Panc1 (cell line): ENCODE results near the gene SMTN. TPM values are rescaled to one million over a fixed set of nuclear protein-coding genes. Genes with fewer than 3 reads are reported as not detected.

Source experiments
- ATAC-seq: fragments of 200-7000 bp; cut with Tn5 transposase; 2 replicates; pipeline ENCODE4 v1.9.1; 2020; ENCODE audit warnings: mild to moderate bottlenecking, moderate library complexity
- BruUV-seq: library from RNA; stranded (reverse); fragments of 400-500 nt; replicated peaks from 2 replicates; lab custom pipeline; 2021; lab: Mats Ljungman, UMichigan
- CTCF ChIA-PET: fragments of 300-600 bp; sonication (Branson Sonifier 250); formaldehyde crosslinking; loops from one replicate; lab custom pipeline; 2022; ENCODE audit warnings: antibody characterized with exemption; lab: Charles Lee
- POLR2A ChIA-PET: fragments of 300-600 bp; sonication (Branson Sonifier 250); formaldehyde crosslinking; loops from one replicate; lab custom pipeline; 2022; ENCODE audit warnings: antibody characterized with exemption; lab: Charles Lee
- DNase-seq: peaks from one replicate; pipeline ENCODE4 v3.0.0-alpha.2; 2010; ENCODE audit warnings: low read depth, low spot score
- H3K27ac ChIP-seq: 2 replicates; pipeline ENCODE4 v1.5.1; 2011; ENCODE audit warnings: mild to moderate bottlenecking, low read length, inconsistent platforms
- H3K27me3 ChIP-seq: fragments of 200-500 bp; sonication (Bioruptor generic); 2 replicates; pipeline ENCODE4 v1.6.0; 2014; ENCODE audit warnings: low read length, inconsistent platforms; ENCODE audit not compliant: control insufficient read depth, insufficient read depth
- H3K36me3 ChIP-seq: fragments of 200-500 bp; sonication (Bioruptor generic); 2 replicates; pipeline ENCODE4 v1.5.1; 2014; ENCODE audit warnings: inconsistent platforms, mild to moderate bottlenecking, low read length, moderate library complexity; ENCODE audit not compliant: control insufficient read depth, insufficient read depth
- H3K4me1 ChIP-seq: 2 replicates; pipeline ENCODE4 v1.5.1; 2011; ENCODE audit warnings: inconsistent platforms, mild to moderate bottlenecking, low read length, moderate library complexity; ENCODE audit not compliant: control insufficient read depth, insufficient read depth
- H3K4me3 ChIP-seq, 2 experiments: 2 replicates each; pipeline ENCODE4 v1.5.1; 2011 to 2012; ENCODE audit warnings: low read depth in 2 of 2, low read length in 2 of 2, mild to moderate bottlenecking in 2 of 2, inconsistent platforms in 1 of 2, moderate library complexity in 1 of 2
- H3K9me3 ChIP-seq: fragments of 200-500 bp; sonication (Bioruptor generic); 2 replicates; pipeline ENCODE4 v1.5.1; 2014; ENCODE audit warnings: low read depth, mild to moderate bottlenecking, inconsistent platforms, low read length, moderate library complexity; ENCODE audit not compliant: control insufficient read depth, insufficient read depth
- CTCF ChIP-seq: fragments of 450-650 bp; IDR thresholded peaks from 2 replicates; pipeline ENCODE4 v1.5.1; 2017; ENCODE audit warnings: mild to moderate bottlenecking
- POLR2AphosphoS5 ChIP-seq: IDR thresholded peaks from 2 replicates; pipeline ENCODE4 v1.6.1; 2012; ENCODE audit warnings: mild to moderate bottlenecking, low read depth, low read length, moderate library complexity
- SIN3A ChIP-seq: IDR thresholded peaks from 2 replicates; pipeline ENCODE4 v1.6.1; 2012; ENCODE audit warnings: low read depth, mild to moderate bottlenecking, low read length, moderate library complexity, borderline replicate concordance; ENCODE audit not compliant: insufficient read depth
- TCF7L2 ChIP-seq: IDR thresholded peaks from 2 replicates; pipeline ENCODE4 v1.6.1; 2011; ENCODE audit warnings: mild to moderate bottlenecking, low read depth, low read length, inconsistent platforms
- in situ Hi-C: cut with HindIII; loops from 2 replicates; pipeline ENCODE4 v1.10.0; 2016; ENCODE audit warnings: low sequenced_read_pairs, low pct_unique_long_range_greater_than_20kb
- intact Hi-C: fragments of 100-400 bp; cut with micrococcal nuclease; formaldehyde crosslinking; loops from one replicate; pipeline ENCODE4 v1.10.0; 2022; ENCODE audit not compliant: unreplicated experiment
- total RNA-seq: library from RNA; stranded (reverse); gene quantifications from one replicate; pipeline ENCODE4 v1.2.1, GENCODE V29; 2021; ENCODE audit not compliant: unreplicated experiment
- TF ChIP-seq, protein P1 (sequence below), 2 experiments: IDR thresholded peaks; 2 replicates each; pipeline ENCODE4 v1.6.1; 2011 to 2012; ENCODE audit warnings: low read depth in 2 of 2, control low read depth in 1 of 2, low read length in 1 of 2, mild to moderate bottlenecking in 1 of 2, moderate library complexity in 1 of 2; ENCODE audit not compliant: insufficient read depth in 1 of 2

The SMTN gene
- total RNA-seq, 1 experiment from 2014 or later: 71.7 TPM

DNA sequence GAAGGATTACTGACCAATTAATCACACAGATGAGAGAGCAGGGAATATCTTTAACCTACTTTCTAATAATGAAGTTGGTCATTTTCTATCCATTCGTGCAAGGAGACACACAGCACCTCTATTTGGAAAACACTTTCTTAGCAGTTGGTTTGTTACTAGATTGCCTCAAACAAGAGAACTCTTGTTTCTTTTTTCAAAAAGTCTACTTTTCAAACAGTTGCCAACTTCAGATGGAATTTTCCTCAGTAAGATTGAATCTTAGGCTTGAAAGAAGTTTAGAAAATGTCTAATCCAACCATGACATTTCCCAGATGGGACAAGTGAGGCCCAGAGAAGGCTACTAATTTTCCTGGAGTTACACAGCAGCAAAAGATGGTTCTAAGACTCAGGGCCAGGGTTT lies 42.4 kb upstream of the SMTN start:
- CTCF ChIA-PET: no interaction called here
- DNase-seq (no peak), ATAC-seq (no peak)
- Histone ChIP-seq H3K27ac (no peak overlapping the region), H3K4me1 (no peaks in the 10 kb centered on the region), H3K27me3 (no peaks in the 10 kb centered on the region), H3K4me3 (no peak overlapping the region), H3K9me3 (no peaks in the 10 kb centered on the region), H3K36me3 (no peaks in the 10 kb centered on the region)
- intact Hi-C loops: no loop called here
- TF ChIP-seq POLR2AphosphoS5: no peak
- BruUV-seq: no TSS peak
- POLR2A ChIA-PET: no interaction called here
- in situ Hi-C loops: no loop called here

DNA sequence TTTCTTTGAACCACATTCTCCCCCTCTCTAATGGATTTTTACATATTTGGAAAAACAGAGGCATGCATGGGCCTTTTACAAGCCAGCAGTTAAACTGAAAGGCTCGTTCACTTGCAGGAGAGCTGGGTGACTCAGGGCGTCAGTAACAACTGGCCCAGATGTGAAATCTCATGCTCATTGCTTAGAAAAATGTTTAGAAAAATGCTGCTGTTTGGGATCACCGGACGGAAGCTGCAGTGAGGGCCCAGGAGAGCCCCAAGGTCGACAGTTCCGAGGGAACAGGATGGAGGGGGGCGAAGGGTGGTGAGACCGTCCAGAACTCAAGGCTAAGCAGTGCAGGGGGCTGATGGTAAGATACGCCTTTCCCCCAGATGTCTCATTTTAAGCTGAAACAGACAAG lies 41.7 kb upstream of the SMTN start:
- no peaks in the 10 kb centered on the region for H3K9me3 ChIP-seq
- H3K27me3 ChIP-seq: no peaks in the 10 kb centered on the region
- no peak for TF ChIP-seq CTCF
- TF ChIP-seq POLR2AphosphoS5: no peak
- TF ChIP-seq, protein P1, sequence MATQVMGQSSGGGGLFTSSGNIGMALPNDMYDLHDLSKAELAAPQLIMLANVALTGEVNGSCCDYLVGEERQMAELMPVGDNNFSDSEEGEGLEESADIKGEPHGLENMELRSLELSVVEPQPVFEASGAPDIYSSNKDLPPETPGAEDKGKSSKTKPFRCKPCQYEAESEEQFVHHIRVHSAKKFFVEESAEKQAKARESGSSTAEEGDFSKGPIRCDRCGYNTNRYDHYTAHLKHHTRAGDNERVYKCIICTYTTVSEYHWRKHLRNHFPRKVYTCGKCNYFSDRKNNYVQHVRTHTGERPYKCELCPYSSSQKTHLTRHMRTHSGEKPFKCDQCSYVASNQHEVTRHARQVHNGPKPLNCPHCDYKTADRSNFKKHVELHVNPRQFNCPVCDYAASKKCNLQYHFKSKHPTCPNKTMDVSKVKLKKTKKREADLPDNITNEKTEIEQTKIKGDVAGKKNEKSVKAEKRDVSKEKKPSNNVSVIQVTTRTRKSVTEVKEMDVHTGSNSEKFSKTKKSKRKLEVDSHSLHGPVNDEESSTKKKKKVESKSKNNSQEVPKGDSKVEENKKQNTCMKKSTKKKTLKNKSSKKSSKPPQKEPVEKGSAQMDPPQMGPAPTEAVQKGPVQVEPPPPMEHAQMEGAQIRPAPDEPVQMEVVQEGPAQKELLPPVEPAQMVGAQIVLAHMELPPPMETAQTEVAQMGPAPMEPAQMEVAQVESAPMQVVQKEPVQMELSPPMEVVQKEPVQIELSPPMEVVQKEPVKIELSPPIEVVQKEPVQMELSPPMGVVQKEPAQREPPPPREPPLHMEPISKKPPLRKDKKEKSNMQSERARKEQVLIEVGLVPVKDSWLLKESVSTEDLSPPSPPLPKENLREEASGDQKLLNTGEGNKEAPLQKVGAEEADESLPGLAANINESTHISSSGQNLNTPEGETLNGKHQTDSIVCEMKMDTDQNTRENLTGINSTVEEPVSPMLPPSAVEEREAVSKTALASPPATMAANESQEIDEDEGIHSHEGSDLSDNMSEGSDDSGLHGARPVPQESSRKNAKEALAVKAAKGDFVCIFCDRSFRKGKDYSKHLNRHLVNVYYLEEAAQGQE (IDR thresholded peaks at IDR 0.05; ENCODE audit: insufficient read depth in 1 of 2, low read depth in 2 of 2, low read length in 1 of 2): no peak
- H3K27ac ChIP-seq: no peak overlapping the region
- H3K4me3 ChIP-seq: no peak overlapping the region
- POLR2A ChIA-PET: no interaction called here
- H3K36me3 ChIP-seq: no peaks in the 10 kb centered on the region
- ATAC-seq (no peak), DNase-seq (no peak)
- intact Hi-C loops (no loop called here), in situ Hi-C loops (no loop called here)
- BruUV-seq: no TSS peak
- no peaks in the 10 kb centered on the region for H3K4me1 ChIP-seq
- CTCF ChIA-PET: no interaction called here

GRCh38 chr22:31040542-31041398 lies 40.3 kb upstream of the SMTN start:
- in situ Hi-C loops (no loop called here), intact Hi-C loops (no loop called here)
- POLR2A ChIA-PET: no interaction called here
- H3K4me1 ChIP-seq: no peaks in the 10 kb centered on the region
- H3K36me3 ChIP-seq: no peaks in the 10 kb centered on the region
- H3K4me3 ChIP-seq: no peak overlapping the region
- no peaks in the 10 kb centered on the region for H3K27me3 ChIP-seq
- CTCF ChIA-PET: no interaction called here
- no peak overlapping the region for H3K27ac ChIP-seq
- no TSS peak for BruUV-seq
- TF ChIP-seq SIN3A: no peak
- TF ChIP-seq, protein P1 (IDR thresholded peaks at IDR 0.05; ENCODE audit: insufficient read depth in 1 of 2, low read depth in 2 of 2, low read length in 1 of 2): no peak
- no peak for TF ChIP-seq POLR2AphosphoS5
- no peak for TF ChIP-seq TCF7L2
- no peak for TF ChIP-seq CTCF
- DNase-seq (no peak), ATAC-seq (no peak)
- no peaks in the 10 kb centered on the region for H3K9me3 ChIP-seq
